SU-DHL-6 (cell line): ENCODE measurements around the gene LATS2.
"Not testable (repeated sequence)": the region's sequence is repeated elsewhere in the genome, so short reads cannot be mapped to it uniquely, and the experiment has no call there.

Source experiments
- H2AFZ ChIP-seq: fragments of 200-600 bp; sonication (generic); 2 replicates; pipeline ENCODE4 v1.6.1; 2014; ENCODE audit warnings: low read depth, mild to moderate bottlenecking, moderate library complexity, mixed read lengths, antibody characterized with exemption, low read length; ENCODE audit not compliant: severe bottlenecking
- H3F3A ChIP-seq: fragments of 200-600 bp; shearing (Covaris generic); 2 replicates; pipeline ENCODE4 v1.6.0; 2016; ENCODE audit warnings: antibody characterized with exemption, mild to moderate bottlenecking; ENCODE audit not compliant: insufficient read depth
- H3K27ac ChIP-seq: fragments of 200-600 bp; sonication (generic); 2 replicates; pipeline ENCODE4 v1.5.1; 2016; ENCODE audit warnings: low read depth, mild to moderate bottlenecking, low read length, moderate library complexity, mixed read lengths
- H3K27me3 ChIP-seq: fragments of 200-600 bp; sonication (generic), shearing (Covaris generic); 2 replicates; pipeline ENCODE4 v1.6.0; 2014; ENCODE audit warnings: mild to moderate bottlenecking, low read length
- H3K36me3 ChIP-seq: fragments of 200-600 bp; sonication (generic); 2 replicates; pipeline ENCODE4 v1.6.1; 2014; ENCODE audit warnings: mild to moderate bottlenecking, low read length, mixed read lengths
- H3K4me2 ChIP-seq: fragments of 300-600, 200-600 bp; shearing (Covaris generic), sonication (generic); 2 replicates; pipeline ENCODE4 v1.6.0; 2014; ENCODE audit warnings: low read length, low read depth, mild to moderate bottlenecking; ENCODE audit not compliant: poor library complexity, severe bottlenecking
- H3K4me3 ChIP-seq: fragments of 200-600 bp; sonication (generic); 2 replicates; pipeline ENCODE4 v1.5.1; 2014; ENCODE audit warnings: antibody characterized with exemption, low read length, mild to moderate bottlenecking, mixed read lengths; ENCODE audit not compliant: insufficient read depth, poor library complexity, severe bottlenecking
- H3K79me2 ChIP-seq: fragments of 200-600 bp; sonication (generic); 2 replicates; pipeline ENCODE4 v1.6.1; 2014; ENCODE audit warnings: mild to moderate bottlenecking, low read length, moderate library complexity; ENCODE audit not compliant: insufficient read depth
- H3K9ac ChIP-seq: fragments of 200-600 bp; sonication (generic); 2 replicates; pipeline ENCODE4 v1.7.0; 2014; ENCODE audit warnings: mild to moderate bottlenecking, low read length
- H3K9me2 ChIP-seq: fragments of 200-600 bp; sonication (generic); replicated peaks from 2 replicates; pipeline ENCODE4 v1.6.1; 2014; ENCODE audit warnings: low read length; ENCODE audit not compliant: insufficient read depth
- H3K9me3 ChIP-seq: fragments of 200-600 bp; sonication (generic); 2 replicates; pipeline ENCODE4 v1.6.1; 2014; ENCODE audit warnings: low read length, mixed read lengths; ENCODE audit not compliant: insufficient read depth
- H4K20me1 ChIP-seq: fragments of 200-600 bp; sonication (generic); 2 replicates; pipeline ENCODE4 v1.6.1; 2014; ENCODE audit warnings: low read depth, mild to moderate bottlenecking, antibody characterized with exemption, low read length, moderate library complexity, mixed read lengths
- CTCF ChIP-seq: fragments of 200-600 bp; sonication (generic); IDR thresholded peaks from one replicate; pipeline ENCODE4 v1.5.1; 2017; ENCODE audit warnings: antibody characterized with exemption, mild to moderate bottlenecking, low read length, moderate library complexity; ENCODE audit not compliant: insufficient read depth, poor library complexity, severe bottlenecking
- EZH2phosphoT487 ChIP-seq: fragments of 200-600 bp; sonication (generic), shearing (Covaris generic); conservative IDR thresholded peaks from 2 replicates; pipeline ENCODE4 v1.6.1; 2018; ENCODE audit warnings: mild to moderate bottlenecking, antibody characterized with exemption, low read length, moderate library complexity, mixed read lengths

The LATS2 gene

GRCh38 chr13:21051675-21052074, 9.7 kb downstream of the LATS2 start:
- Histone ChIP-seq H3K79me2 (no peaks in the 10 kb centered on the region), H4K20me1 (no peaks in the 10 kb centered on the region), H3K4me2 (no peak overlapping the region), H3K36me3 (no peaks in the 10 kb centered on the region), H3K9me3 (no peaks in the 10 kb centered on the region), H2AFZ (no peak overlapping the region), H3K4me3 (no peak overlapping the region), H3K9ac (no peak overlapping the region), H3K9me2 (no peaks in the 10 kb centered on the region), H3F3A (no peaks in the 10 kb centered on the region), H3K27ac (no peak overlapping the region), H3K27me3 (no peaks in the 10 kb centered on the region)
- TF ChIP-seq EZH2phosphoT487 (no peak), CTCF (no peak)

GRCh38 chr13:21050288-21051197, 10.8 kb downstream of the LATS2 start:
- Histone ChIP-seq H2AFZ (no peak overlapping the region), H3K9ac (no peak overlapping the region), H3K27ac (no peak overlapping the region), H4K20me1 (no peaks in the 10 kb centered on the region), H3K9me3 (no peaks in the 10 kb centered on the region), H3K4me3 (no peak overlapping the region), H3K79me2 (no peaks in the 10 kb centered on the region), H3K9me2 (no peaks in the 10 kb centered on the region), H3K36me3 (no peaks in the 10 kb centered on the region), H3K4me2 (no peak overlapping the region), H3K27me3 (no peaks in the 10 kb centered on the region), H3F3A (no peaks in the 10 kb centered on the region)
- TF ChIP-seq EZH2phosphoT487 (no peak), CTCF (no peak)

GRCh38 chr13:21049731-21050130, 11.7 kb downstream of the LATS2 start:
- H3K4me3 ChIP-seq, H3K27ac ChIP-seq, H2AFZ ChIP-seq, H3K9ac ChIP-seq, H3K9me3 ChIP-seq, H3K27me3 ChIP-seq, H3F3A ChIP-seq, H3K79me2 ChIP-seq, H3K9me2 ChIP-seq, H4K20me1 ChIP-seq, H3K36me3 ChIP-seq, H3K4me2 ChIP-seq: not testable (repeated sequence)
